Thyroid gland (tissue), 4 donors: ENCODE results near the gene ABCC1.

Source experiments
- CTCF ChIP-seq, 6 experiments: fragments of 200-600 bp in 3 of 6; fragments of 450-650 bp in 3 of 6; sonication (generic) in 3 of 6; IDR thresholded peaks; one replicate each; pipeline ENCODE4 v1.5.1; 2016 to 2019; ENCODE audit warnings: antibody characterized with exemption in 6 of 6, mild to moderate bottlenecking in 2 of 6, inconsistent platforms in 1 of 6, moderate library complexity in 1 of 6
- POLR2A ChIP-seq, 2 donors: fragments of 450-650 bp; IDR thresholded peaks; one replicate each; pipeline ENCODE4 v1.6.1; 2017; ENCODE audit warnings: antibody characterized with exemption in 2 of 2, mild to moderate bottlenecking in 2 of 2, moderate library complexity in 1 of 2

GRCh38 chr16:16191493-16192167, 242.2 kb downstream of the ABCC1 start:
- TF ChIP-seq POLR2A (IDR thresholded peaks at IDR 0.05), result no peak
- TF ChIP-seq CTCF (IDR thresholded peaks at IDR 0.05), result no peak
